Posterior cingulate gyrus (tissue), 11 donors: Measurements from ENCODE around the gene RAB7B.
"Not testable (repeated sequence)": the region's sequence is repeated elsewhere in the genome, so short reads cannot be mapped to it uniquely, and the experiment has no call there.

Experiments
- DNase-seq, 10 donors: peaks; one replicate each; pipeline versions ENCODE4 v3.0.0 to v3.0.0-alpha.2; 2020 to 2021; ENCODE audit warnings: mixed read lengths in 3 of 10
- intact Hi-C: fragments of 100-400 bp; cut with DNase I; formaldehyde crosslinking; loops from one replicate; pipeline ENCODE4 v1.15.1; 2023

The RAB7B gene

GRCh38 chr1:206000641-206001339 lies 2.4 kb downstream of the RAB7B start:
- intact Hi-C loops = no loop called here
- peak in 1 of 10 donors; percentile 57 for DNase-seq

DNA sequence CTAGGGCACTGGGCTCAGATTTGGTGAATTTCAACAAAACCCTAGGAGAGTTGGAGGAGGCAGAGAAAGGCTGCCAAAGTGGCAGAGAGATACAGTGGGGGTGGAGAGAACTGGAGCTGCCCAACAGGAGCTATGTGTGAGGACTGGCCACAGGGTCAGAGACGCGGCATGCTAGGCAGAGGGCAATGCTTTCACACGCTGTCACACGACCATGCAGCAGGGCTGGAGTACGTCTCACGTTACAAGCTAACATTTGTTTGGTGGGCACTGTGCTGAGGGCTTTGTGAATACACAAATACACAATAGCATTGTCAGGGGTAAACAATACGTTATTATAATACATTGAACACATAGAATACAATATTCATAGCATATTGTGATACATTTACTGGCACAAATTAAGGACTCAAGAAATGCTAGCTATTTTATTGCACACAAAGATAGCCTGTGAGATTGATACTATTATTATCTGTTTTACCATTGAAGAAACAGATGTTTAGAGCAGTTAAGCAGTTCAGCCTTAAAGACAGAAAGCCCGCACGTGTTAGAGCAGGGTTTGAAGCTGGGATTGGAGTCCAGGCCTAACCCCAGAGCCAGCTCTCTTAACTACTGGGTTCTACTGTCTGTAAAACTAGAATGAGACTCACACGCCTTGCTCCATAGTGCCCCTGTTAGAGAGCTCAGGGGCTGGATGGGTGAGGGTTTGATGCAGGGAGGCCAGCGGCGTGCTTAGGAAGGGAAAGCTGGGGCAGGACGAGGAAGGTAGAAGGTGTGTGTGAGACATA lies 4.5 kb downstream of the RAB7B start:
- intact Hi-C loops = no loop called here
- peak in 7 of 10 donors; percentile 53 to 96 (median 65) for DNase-seq

DNA sequence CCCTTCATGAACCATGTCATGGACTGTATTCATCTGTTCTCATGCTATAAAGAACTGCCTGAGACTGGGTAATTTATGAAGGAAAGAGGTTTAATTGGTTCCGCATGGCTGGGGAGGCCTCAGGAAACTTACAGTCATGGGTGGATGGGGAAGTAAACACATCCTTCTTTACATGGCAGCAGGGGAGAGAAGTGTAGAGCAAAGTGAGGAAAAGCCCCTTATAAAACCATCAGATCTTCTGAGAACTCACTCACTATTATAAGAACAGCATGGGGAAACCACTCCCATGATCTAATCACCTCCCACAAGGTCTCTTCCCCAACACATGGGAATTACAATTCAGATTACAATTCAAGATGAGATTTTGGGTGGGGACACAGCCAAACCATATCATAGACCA lies 6.6 kb downstream of the RAB7B start:
- intact Hi-C loops, DNase-seq: not testable (repeated sequence)

- intact Hi-C loops = no loop called here
- DNase-seq = peak; percentile 78 to 98 (median 92)
These were observed 8.8 kb downstream of the RAB7B start for GRCh38 chr1:205994346-205994745.

DNA sequence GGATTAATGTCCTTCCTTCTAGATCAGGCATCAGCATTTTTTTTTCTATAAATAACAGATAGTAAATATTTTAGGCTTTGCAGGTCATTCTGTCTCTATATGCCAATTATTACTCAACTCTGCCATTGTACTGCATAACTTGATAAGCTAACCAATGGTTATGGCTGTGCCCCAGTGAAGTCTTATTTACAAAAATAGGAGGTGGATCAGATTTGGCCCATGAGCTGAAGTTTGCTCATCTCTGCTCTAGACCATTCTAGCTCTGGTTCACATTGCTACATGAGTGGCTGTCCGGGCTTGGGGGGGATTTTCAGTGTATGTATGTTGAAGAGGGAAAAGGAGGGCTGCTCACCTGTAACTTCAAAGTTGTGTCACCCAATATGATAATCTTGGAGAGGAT lies 10.1 kb downstream of the RAB7B start:
- intact Hi-C loops = no loop called here
- no peak for DNase-seq

DNA sequence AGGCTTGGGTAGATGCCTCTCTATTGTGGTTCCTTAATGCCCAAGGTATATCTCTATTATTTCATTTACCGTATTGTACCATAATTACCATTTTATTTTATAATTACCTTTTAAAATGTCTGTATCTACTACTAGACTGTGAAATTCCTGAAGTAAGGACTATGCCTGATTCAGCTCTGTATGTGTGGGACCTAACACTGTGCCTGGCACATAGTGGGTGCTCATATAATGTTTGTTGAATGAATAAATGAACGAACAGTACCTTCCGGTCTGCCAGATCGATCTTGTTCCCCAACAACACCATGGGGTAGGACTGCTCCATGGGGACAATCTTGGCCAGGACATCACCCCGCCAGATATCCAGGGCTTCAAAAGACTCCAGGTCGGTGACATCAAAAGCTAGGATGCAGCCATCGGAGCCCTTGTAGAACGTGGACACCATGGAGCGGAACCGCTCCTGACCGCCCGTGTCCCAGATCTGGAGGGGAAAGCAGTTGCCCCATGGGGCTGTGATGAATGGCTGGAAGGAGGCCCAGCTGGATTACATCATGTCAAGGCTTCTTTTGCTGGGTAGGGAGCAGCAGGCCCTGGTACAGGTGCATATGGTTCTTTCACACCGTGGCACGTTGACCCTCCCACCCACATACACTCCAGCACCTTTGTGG lies 10.8 kb downstream of the RAB7B start:
- DNase-seq = peak in 1 of 10 donors; percentile 80
- intact Hi-C loops = no loop called here

- intact Hi-C loops = no loop called here
- DNase-seq = no peak
These were observed 12.0 kb downstream of the RAB7B start for GRCh38 chr1:205991237-205991636.

- intact Hi-C loops = no loop called here
These were observed 13.0 kb downstream of the RAB7B start for GRCh38 chr1:205990226-205990625.

DNA sequence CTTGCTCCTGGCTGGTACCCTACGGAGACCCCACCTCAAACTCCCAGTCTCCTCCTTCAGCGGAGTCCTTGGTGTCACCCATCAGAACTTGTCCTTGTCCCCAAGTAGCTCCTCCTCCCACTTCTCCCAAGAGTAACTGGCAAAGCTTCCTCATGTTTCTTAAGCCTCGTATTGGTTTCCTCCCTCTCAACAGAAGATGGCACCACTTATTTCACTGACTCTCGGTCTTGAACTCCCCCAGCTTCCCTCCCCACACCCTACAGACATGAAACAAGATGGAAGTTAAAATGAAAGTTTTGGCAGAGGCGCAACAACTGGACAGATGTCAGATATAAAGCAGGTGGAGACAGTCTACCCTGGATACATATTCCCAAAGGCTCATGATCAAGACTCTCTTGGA lies 13.4 kb downstream of the RAB7B start:
- no peak for DNase-seq
- intact Hi-C loops = no loop called here

More at GRCh38 chr1:205990226-205990625, 13.0 kb downstream of the RAB7B start:
- peak in 1 of 10 donors; percentile 46 for DNase-seq

DNA sequence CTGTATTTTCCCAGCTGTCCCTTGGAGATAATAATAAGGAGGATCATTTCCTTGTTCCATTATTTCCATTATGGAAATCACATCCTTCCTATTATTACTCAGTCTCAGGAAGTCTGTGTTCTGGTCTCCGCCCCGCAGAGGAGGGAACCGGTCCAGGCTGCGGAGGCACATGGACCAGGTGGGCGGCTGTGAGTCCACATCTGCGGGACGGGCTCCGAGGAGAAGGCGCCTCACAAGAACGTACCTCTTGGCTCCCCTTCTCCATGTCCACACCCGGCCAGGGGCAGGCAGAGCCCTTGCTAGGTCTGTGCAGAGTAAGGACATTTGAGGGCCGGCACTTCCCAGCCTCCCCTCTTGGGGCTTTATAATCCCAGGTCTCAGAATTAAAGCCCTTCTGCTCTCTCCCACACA lies 14.6 kb downstream of the RAB7B start:
- intact Hi-C loops = no loop called here
- peak in 3 of 10 donors; percentile 55 to 91 (median 89) for DNase-seq

DNA sequence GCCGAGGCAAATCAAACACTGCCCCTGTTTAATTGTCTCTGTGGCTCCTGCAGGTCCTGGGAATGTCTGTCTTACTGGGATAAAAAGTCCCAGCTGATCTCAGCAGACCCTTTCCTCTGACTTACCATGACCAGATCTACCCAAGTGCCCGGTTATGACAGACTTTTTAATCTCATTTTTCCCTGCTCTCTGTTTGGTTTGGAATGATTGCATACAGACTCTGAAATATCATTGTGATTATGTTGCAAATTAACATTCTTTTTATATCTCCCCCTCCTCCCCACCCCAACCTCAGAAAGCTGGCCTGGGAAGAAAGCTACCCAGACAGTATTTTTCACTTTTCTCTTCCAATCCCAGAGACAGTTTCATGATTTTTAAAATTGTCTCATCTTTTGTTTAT lies 16.3 kb downstream of the RAB7B start:
- intact Hi-C loops = no loop called here
- DNase-seq = no peak

DNA sequence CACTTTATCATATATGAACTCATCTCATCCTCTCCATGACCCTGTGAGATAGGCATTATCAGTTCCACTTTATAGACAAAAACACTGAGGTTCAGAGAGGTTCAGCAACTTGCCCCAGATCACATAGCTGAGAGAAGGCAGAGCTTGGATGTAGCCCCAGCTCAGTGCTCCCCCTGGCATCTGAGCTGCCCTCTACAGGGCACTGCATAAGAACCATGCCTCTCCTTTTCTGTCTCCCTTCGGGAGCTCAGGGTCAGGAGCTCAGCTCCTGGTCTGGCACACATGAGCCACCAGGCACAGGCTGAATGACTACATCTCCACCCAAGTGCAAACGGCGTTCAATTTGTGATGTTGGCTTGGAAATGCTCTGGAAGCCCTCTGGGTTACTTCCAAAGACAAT lies 16.9 kb downstream of the RAB7B start:
- peak in 1 of 10 donors; percentile 43 for DNase-seq
- intact Hi-C loops = no loop called here

DNA sequence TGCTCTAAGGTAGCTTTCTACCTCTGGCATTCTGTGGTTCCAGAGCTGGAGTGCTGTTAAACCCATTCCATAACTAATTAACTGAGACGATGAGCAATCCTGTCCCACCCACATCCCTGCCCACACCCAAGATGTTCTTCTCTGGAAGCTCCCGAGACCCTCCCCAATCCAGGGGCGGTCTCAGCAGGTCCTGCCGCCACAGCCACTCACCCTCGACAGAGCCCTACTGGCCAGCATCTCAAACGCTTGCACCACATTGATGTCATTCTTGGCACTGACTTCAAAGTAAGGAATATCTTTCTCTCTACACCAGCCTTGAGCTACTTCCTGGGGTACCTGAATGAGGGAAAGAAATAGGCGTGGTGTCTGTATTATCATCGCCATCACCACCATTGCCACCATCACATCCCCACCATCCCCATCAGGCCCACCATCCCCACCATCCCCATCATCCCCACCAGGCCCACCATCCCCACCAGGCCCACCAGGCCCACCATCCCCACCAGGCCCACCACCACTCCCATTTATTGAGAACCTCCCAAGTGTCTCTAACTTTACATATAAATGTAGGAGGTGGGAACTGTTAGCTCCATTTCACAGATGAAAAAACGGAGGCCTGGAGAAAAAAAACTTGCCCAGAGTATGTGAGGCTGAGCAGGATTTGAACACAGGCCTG lies 17.7 kb downstream of the RAB7B start:
- intact Hi-C loops = no loop called here
- DNase-seq = peak in 1 of 10 donors; percentile 67

- intact Hi-C loops = loop anchor here (1.0 kb wide), 1 partner anchor 122 kb away; no protein-coding TSS in a partner anchor
These were observed 19.1 kb downstream of the RAB7B start for GRCh38 chr1:205983925-205984725.

GRCh38 chr1:205981257-205981656 lies 21.9 kb downstream of the RAB7B start:
- intact Hi-C loops = no loop called here
- DNase-seq = no peak

More at GRCh38 chr1:205983925-205984725, 19.1 kb downstream of the RAB7B start:
- DNase-seq = peak; percentile 52 to 97 (median 80)

DNA sequence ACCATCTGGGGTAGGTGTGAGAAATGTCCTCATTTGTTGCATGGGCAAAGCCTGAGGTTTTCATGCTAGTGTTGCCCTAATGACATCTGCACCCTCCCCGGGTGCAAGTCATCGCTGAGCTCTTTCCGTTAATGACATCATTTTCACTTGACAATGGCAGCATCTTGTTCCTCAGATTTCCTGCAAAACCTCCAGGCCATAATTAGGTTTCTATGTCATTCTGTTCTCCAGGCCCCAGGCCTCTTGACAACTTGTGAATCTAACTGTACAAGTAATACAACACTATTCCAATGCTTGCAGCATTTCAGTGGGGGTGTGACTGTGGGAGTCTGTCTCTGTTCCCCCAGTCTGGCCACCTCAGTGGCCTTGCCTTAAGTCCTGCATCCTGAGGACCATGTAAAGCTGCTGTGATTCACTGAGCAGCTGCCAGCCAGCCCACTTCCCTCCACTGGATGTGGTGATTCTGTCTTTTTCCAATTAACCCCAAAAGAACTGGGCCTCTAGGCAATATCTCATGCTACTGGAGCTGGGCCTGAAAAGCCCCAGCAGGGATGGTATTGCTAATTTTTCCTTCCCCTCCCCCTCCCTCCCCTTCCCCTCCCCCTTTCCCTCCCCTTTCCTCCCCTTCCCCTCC lies 22.8 kb downstream of the RAB7B start:
- intact Hi-C loops = no loop called here
- DNase-seq = no peak

DNA sequence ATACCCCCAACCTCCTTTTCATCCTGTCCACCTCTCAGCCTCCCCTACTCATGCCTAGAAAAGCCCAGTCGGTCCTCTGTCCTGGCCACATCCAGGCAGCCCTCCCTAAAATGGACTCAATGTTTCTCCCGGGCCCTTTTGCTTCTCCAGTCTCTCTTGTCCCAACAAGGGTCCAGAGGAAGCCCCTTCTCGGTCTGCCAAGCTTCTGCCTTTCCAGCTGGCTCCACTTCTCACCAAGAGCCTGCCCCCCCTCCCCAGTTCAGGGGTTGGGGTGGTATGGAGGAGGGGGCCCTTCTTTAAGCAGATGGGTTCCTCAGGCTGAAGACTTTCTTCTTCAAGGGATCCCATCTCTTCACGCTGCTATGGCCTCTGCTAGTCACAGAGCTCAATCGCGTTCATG lies 23.9 kb downstream of the RAB7B start:
- intact Hi-C loops = loop anchor here (5.0 kb wide), 1 partner anchor 322 kb away; no protein-coding TSS in a partner anchor
- peak in 1 of 10 donors; percentile 14 for DNase-seq

GRCh38 chr1:205978676-205979075 lies 24.5 kb downstream of the RAB7B start:
- DNase-seq = peak in 1 of 10 donors; percentile 66
- intact Hi-C loops = loop anchor here (5.0 kb wide), 1 partner anchor 321 kb away; no protein-coding TSS in a partner anchor
